NCI-H524 (cell line): Measurements from ENCODE around the gene CALD1.

ENCODE experiments used
- DNase-seq, 2 experiments: peaks; one replicate each; lab custom pipeline; 2025; lab: John Stamatoyannopoulos, UW

CALD1 gene

GRCh38 chr7:134859783-134860182 lies 80.3 kb downstream of the CALD1 start:
- DNase-seq, result no peak

DNA sequence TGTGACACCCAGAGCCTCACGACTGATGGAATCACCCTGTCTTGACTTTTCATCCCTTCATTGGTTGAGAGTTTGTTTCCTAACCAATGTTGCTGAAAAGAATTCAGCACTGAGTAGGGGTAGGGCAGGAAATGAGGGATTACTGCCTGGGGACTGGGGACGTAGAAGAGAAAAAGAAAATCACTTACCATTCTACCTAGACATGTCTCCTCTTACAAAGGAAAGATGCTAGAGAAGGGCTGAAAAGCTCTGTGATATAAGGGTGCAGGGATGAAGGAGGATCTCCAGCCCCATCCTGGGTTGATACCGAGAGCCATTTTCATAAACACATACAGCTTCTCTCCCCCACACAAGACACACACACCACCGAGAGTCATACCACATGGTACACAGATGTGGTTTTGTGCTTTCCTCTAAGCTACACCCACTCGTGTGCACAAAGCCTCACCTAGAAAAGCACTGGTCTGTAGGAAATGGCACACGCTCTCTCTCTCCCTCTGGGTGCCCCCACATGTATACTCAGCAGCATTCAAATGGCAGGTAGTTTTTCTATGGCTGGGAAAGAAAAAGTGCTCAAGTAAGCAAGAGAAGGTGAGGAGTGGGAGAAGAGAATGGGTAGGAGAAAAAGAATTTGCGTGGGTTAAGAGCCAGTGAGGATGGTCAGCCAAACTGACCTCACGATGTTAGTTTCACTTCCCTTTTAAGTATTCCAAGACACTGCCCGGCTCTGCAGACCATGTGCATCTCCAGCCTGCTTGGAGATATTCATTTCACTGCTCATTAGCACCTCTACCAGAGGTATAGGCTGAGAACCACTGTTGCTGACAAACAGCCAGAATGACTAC lies 85.8 kb downstream of the CALD1 start:
- no peak for DNase-seq

- DNase-seq, result no peak
Measured at GRCh38 chr7:134866617-134867016, 87.2 kb downstream of the CALD1 start.

GRCh38 chr7:134870156-134870555 lies 90.7 kb downstream of the CALD1 start:
- DNase-seq, result no peak

- no peak for DNase-seq
Measured at GRCh38 chr7:134870781-134871180, 91.3 kb downstream of the CALD1 start.

- no peak for DNase-seq
Measured at GRCh38 chr7:134873253-134873652, 93.8 kb downstream of the CALD1 start.

- DNase-seq, result no peak
Measured at GRCh38 chr7:134874407-134874806, 95.0 kb downstream of the CALD1 start.

DNA sequence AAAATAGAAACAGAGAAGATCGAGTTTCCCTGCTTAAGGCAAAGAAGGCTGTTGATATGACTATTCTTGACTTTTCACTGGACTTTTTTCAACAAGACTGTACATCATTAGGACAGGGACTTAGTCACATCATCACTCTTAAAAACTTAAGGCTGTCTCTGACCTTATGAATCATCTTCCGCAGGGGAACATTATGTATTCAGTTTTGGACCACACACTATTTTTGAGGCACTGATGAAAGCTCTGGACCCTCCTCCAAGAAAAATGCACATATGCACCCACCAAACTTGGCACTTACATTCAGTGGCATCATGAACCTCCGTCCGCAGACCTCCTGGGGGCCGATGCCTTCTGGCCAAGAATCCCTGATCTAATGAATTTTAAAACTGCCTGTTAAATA lies 96.4 kb downstream of the CALD1 start:
- no peak for DNase-seq

GRCh38 chr7:134878746-134879357 lies 99.4 kb downstream of the CALD1 start:
- no peak for DNase-seq

DNA sequence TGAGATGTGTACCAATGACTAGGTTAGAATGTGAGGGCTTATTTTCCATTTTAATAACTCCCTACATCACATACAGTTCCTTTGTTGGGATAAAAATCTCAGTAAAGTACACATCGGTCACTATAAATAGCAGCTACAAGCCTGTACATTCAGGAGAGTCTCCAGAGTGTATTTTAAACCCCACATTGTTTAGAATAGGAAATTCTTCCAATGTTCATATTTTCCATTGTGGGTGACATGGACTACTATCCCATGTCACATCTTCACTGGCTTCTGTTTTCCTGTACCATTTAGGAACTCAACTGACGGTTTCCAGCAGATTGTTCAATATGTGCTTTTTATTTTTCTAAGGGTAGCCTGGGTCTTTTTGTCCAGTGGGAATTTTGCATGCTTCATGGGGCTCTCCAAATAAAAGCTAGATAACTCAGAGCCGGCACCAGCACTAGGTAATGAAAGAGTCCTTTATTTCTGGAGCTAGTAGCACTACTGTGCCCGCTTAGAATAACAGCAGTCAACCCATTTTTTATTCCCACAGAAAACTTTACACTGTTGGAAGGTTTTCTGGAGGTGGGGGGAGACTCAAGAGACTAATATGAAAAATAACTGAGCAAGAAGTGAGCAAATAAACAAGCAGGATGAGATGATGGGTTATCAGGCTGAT lies 100.5 kb downstream of the CALD1 start:
- DNase-seq, result no peak

GRCh38 chr7:134882481-134882880 lies 103.0 kb downstream of the CALD1 start:
- no peak for DNase-seq

DNA sequence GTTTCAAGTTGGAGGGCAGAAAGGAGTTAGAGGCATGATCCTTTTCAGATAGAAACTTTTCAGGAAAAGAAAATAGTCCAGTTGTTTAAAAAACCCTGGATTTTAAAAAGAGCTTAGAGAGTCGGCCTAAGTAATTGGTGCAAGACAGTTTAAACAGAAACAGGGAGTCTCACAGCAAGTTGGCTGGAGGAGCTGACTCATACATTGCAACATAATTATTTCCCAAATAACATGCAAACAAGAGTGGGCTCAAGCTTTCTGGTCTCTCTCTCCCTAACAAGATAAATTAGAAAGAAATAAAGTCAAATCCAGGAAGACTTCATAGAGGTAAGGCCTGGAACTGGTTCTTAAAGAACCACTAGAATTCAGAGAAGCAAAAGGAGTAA lies 106.5 kb downstream of the CALD1 start:
- DNase-seq, result no peak

GRCh38 chr7:134886353-134887057 lies 107.1 kb downstream of the CALD1 start:
- DNase-seq, result no peak

DNA sequence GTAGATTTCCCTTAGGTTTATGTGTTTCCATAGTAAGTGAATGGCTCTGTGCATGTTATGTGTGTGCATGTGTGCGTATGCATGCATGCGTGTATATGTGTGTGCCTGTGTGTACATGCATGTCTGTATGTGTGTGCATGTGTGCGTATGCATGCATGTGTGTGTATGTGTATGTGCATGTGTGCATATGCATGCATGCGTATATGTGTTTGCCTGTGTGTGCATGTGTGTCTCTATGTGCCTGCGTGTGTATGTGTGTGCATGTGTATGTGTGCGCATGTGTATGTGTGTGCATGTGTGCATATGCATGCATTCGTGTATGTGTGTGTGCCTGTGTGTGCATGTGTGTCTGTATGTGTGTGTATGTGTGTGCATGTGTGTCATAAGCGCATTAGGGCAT lies 108.1 kb downstream of the CALD1 start:
- DNase-seq, result no peak

DNA sequence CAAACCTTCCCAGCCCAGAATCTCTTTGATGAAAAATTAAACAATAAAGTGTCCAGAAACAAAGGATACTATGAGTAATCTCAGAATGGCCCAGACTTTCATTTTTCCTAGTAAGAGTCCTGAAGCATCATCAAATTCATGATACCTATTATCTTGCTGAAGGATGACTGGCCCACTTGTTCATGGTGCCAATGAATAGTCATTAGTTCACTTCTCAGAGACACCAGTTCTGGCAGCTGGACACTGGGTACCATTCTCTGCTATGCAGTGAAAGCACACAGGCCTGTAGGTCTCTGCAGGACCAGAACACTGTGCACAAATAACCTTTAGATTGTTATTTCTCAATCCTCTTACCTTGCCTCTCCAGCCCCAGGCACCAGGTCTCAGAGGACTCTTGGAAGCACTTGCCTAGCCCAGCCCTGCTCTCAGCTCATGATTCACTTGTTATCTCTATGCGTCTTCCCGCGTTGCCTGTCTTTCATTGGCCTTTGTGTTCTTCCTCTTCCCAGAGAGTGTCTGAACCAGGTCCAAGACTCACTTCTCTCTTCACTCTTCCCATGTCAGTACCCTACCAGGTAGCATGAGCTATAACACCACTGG lies 108.8 kb downstream of the CALD1 start:
- DNase-seq, result no peak

- peak; percentile 23 to 79 for DNase-seq
Measured at GRCh38 chr7:134890246-134891240, 111.1 kb downstream of the CALD1 start.

- DNase-seq, result peak; percentile 85 to 88
Measured at GRCh38 chr7:134891262-134891695, 111.8 kb downstream of the CALD1 start.

DNA sequence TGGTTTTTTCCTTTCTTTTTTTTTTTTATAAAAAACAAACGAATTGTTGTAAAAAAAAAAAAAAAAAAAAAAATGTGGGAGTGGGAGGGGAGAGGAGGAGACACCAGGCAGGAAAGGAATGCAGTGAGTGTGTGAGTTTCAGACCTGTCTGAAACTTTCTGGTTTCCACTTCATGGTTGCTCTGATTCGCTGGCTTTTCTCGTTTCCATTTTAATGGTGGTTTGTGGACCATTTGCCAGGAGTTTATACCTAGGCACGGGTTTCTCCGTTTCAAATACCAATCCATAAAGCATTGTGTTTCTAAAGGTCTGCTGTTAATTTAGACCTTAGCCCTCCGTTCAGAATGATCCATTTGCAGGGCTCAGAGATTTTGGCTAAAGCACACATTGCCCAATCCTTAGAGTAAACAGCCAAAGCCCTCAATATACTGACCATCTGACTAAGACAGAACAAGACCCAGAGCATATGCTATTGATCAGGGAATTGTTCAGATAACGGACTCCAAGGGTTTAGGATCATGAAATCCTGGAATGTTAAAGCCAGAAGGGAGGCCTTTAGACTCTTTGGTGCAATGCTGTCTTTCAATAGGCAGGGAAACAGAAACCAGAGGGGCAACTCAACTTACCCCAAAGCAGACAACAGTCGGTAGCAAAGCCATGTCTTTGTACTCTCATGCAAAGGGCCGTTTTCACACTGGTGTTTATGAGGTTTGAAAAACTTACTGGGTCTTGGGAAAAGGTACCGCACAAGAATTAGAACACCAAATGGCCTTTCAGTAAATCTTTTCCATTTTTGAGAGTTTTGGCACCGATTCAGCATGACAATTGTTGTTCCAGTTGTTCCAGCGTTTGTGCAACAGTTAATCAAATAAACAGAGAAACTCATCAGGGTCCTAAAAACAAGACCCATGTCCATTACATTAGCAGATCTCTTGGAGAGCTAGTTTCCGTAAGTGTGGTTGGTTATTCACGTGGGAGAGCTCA lies 112.6 kb downstream of the CALD1 start:
- DNase-seq, result peak; percentile 32 to 40

GRCh38 chr7:134892963-134893362 lies 113.5 kb downstream of the CALD1 start:
- no peak for DNase-seq
